Transverse colon (tissue), 4 donors: ENCODE measurements around the gene PDE4B. TPM values are rescaled to one million over a fixed set of nuclear protein-coding genes. Genes with fewer than 3 reads are reported as not detected.

Experiments used
- DNase-seq: peaks from one replicate; pipeline ENCODE4 v3.0.0-alpha.2; 2019
- H3K27ac ChIP-seq, 4 donors: fragments of 200-600 bp; sonication (generic); 2 replicates each; pipeline ENCODE4 v1.5.1; 2016 to 2018; ENCODE audit warnings: inconsistent platforms in 4 of 4
- H3K27me3 ChIP-seq: fragments of 200-600 bp; sonication (generic); 2 replicates; pipeline ENCODE4 v1.5.1; 2017; ENCODE audit warnings: inconsistent platforms
- H3K36me3 ChIP-seq, 4 donors: fragments of 200-600 bp; sonication (generic); 2 replicates each; pipeline ENCODE4 v1.5.1; 2017 to 2019; ENCODE audit warnings: inconsistent platforms in 4 of 4
- H3K4me1 ChIP-seq, 4 donors: fragments of 200-600 bp; sonication (generic); 2 replicates each; pipeline ENCODE4 v1.5.1; 2017 to 2020; ENCODE audit warnings: inconsistent platforms in 4 of 4
- H3K4me3 ChIP-seq, 4 donors: fragments of 200-600 bp; sonication (generic); 1 replicate in 1 of 4; 2 replicates in 3 of 4; pipeline versions ENCODE4 v1.5.1 to v1.6.1; 2017 to 2019; ENCODE audit warnings: inconsistent platforms in 4 of 4
- H3K9me3 ChIP-seq, 2 donors: fragments of 200-600 bp; sonication (generic); 2 replicates each; pipeline ENCODE4 v1.5.1; 2017 to 2019; ENCODE audit warnings: inconsistent platforms in 2 of 2
- CTCF ChIP-seq, 5 experiments: fragments of 200-600 bp in 3 of 5; fragments of 450-650 bp in 2 of 5; sonication (generic) in 3 of 5; IDR thresholded peaks; 1 replicate in 2 of 5; 2 replicates in 3 of 5; pipeline ENCODE4 v1.5.1; 2016 to 2017; ENCODE audit warnings: antibody characterized with exemption in 5 of 5, inconsistent platforms in 3 of 5, mild to moderate bottlenecking in 2 of 5, moderate library complexity in 1 of 5
- EP300 ChIP-seq: sonication (generic); formaldehyde crosslinking; IDR thresholded peaks from one replicate; pipeline ENCODE4 v1.6.1; 2017; ENCODE audit warnings: antibody characterized with exemption, low read depth
- POLR2A ChIP-seq: fragments of 450-650 bp; IDR thresholded peaks from one replicate; pipeline ENCODE4 v1.6.1; 2016; ENCODE audit warnings: antibody characterized with exemption, mild to moderate bottlenecking, moderate library complexity
- POLR2AphosphoS5 ChIP-seq, 3 donors: sonication (generic); formaldehyde crosslinking; IDR thresholded peaks; one replicate each; pipeline ENCODE4 v1.6.1; 2016; ENCODE audit warnings: antibody characterized with exemption in 3 of 3
- WGBS, 2 donors: methylation state at CpG; one replicate each; pipeline ENCODE4 v1.1.5; 2018; ENCODE audit warnings: low coverage in 1 of 2; 5-methylcytosine and 5-hydroxymethylcytosine counted together
- in situ Hi-C, 4 donors: fragments of 200-750 bp; cut with MboI; loops; one replicate each; pipeline versions ENCODE4 v1.15.0 to v1.15.1; 2017; ENCODE audit warnings: low sequenced_read_pairs in 3 of 4, low pct_ligation_motif_present in 1 of 4, low pct_unique_long_range_greater_than_20kb in 1 of 4
- intact Hi-C: fragments of 100-400 bp; cut with DNase I; formaldehyde crosslinking; loops from one replicate; pipeline ENCODE4 v1.15.1; 2023; ENCODE audit warnings: low total_unique reads
- total RNA-seq, 4 donors: library from RNA; depleted of rRNA; stranded (reverse); fragments of >200 nt; gene quantifications; one replicate each; pipeline ENCODE4 v1.1.0, GENCODE V29; 2016

Gene PDE4B
- total RNA-seq, 4 donors from 2014 or later = 4.5 to 14.8 (median 6.5) TPM

DNA sequence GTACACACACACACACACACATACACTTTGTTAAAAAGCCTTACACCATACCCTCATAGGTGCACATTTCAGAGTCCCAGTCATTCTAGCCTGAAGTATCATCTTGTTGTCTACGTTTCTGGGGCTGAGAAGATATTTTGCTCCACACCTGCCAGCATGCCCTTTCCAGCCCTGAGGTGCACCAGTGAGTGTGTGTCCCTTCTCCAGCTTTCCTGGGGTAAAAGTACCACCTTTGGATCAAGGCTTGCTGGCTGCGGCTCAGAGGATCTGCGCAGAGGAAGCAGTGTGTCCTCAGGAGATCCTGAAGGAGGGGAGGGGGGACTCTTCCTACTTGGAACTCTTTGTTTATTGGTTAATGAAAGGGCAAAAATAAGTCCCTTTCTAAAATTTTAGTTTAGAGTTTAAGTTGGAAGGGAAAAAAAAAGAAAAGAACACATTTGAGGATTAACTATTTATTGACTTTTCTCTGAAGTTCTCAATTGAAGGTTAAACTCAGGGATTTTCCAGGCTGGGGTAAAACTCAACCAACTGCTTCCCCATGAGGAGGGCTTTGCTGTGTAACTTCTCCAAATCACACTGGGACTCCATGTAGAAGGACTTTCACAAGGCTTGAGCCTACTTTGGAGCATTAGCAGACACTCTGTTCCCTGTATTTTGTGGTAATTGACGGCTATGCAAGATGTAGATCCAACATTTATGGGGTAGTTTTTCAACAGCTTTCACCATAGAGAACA is 540.9 kb downstream of the PDE4B start:
- Histone ChIP-seq H3K27ac (peak overlapping the region; percentile 81 to 87 (median 83)), H3K27me3 (no peaks in the 10 kb centered on the region), H3K9me3 (no peaks in the 10 kb centered on the region), H3K4me3 (peak overlapping the region in 3 of 4 donors; percentile 28 to 60 (median 36)), H3K4me1 (peaks cover 0 to 47% (median 18%) of the 10 kb centered on the region in 4 donors), H3K36me3 (no peaks in the 10 kb centered on the region)
- peak; percentile 28 for DNase-seq
- TF ChIP-seq CTCF (IDR thresholded peaks at IDR 0.05) = no peak
- no peak for TF ChIP-seq POLR2AphosphoS5 (IDR thresholded peaks at IDR 0.05)
- TF ChIP-seq POLR2A = no peak
- TF ChIP-seq EP300 = no peak
- intact Hi-C loops (loop anchor here (5.0 kb wide), 1 partner anchor 61 kb away; no protein-coding TSS in a partner anchor), in situ Hi-C loops (loop anchor here in 1 of 4 donors (25.0 kb wide), 1 partner anchor 1271 kb away; no protein-coding TSS in a partner anchor)
- 15 to 45% methylated on average over 4 of the region's 4 CpGs for WGBS, 2 donors

GRCh38 chr1:66334318-66334717 is 541.6 kb downstream of the PDE4B start:
- Histone ChIP-seq H3K4me3 (peak overlapping the region in 3 of 4 donors; percentile 28 to 60 (median 36)), H3K36me3 (no peaks in the 10 kb centered on the region), H3K27ac (peak overlapping the region; percentile 81 to 87 (median 83)), H3K27me3 (no peaks in the 10 kb centered on the region), H3K4me1 (peaks cover 0 to 50% (median 18%) of the 10 kb centered on the region in 4 donors), H3K9me3 (no peaks in the 10 kb centered on the region)
- in situ Hi-C loops (loop anchor here in 1 of 4 donors (25.0 kb wide), 1 partner anchor 1272 kb away; no protein-coding TSS in a partner anchor), intact Hi-C loops (loop anchor here (5.0 kb wide), 1 partner anchor 62 kb away; no protein-coding TSS in a partner anchor)
- no peak for DNase-seq
- WGBS, 2 donors = 67 to 71% methylated on average over 2 of the region's 2 CpGs
- no peak for TF ChIP-seq EP300
- TF ChIP-seq POLR2A = peak; percentile 4
- no peak for TF ChIP-seq POLR2AphosphoS5 (IDR thresholded peaks at IDR 0.05)

GRCh38 chr1:66335125-66335524 is 542.4 kb downstream of the PDE4B start:
- DNase-seq = no peak
- TF ChIP-seq POLR2AphosphoS5 (IDR thresholded peaks at IDR 0.05) = no peak
- TF ChIP-seq EP300 = no peak
- TF ChIP-seq POLR2A = no peak
- no peak for TF ChIP-seq CTCF (IDR thresholded peaks at IDR 0.05)
- in situ Hi-C loops (loop anchor here in 1 of 4 donors (25.0 kb wide), 1 partner anchor 1273 kb away; no protein-coding TSS in a partner anchor), intact Hi-C loops (no loop called here)
- Histone ChIP-seq H3K36me3 (no peaks in the 10 kb centered on the region), H3K4me3 (peak overlapping the region in 1 of 4 donors; percentile 60), H3K4me1 (peaks cover 0 to 50% (median 18%) of the 10 kb centered on the region in 4 donors), H3K27me3 (no peaks in the 10 kb centered on the region), H3K27ac (peak overlapping the region; percentile 81 to 87 (median 83)), H3K9me3 (no peaks in the 10 kb centered on the region)
- WGBS, 2 donors = 46 to 64% methylated on average over 2 of the region's 2 CpGs

GRCh38 chr1:66335859-66336640 is 543.4 kb downstream of the PDE4B start:
- H3K9me3 ChIP-seq = no peaks in the 10 kb centered on the region
- in situ Hi-C loops = loop anchor here in 1 of 4 donors (25.0 kb wide), 1 partner anchor 1274 kb away; no protein-coding TSS in a partner anchor
- 62 to 66% methylated on average over 7 to 10 of the region's 10 CpGs for WGBS, 2 donors
- no peaks in the 10 kb centered on the region for H3K27me3 ChIP-seq
- H3K36me3 ChIP-seq = no peaks in the 10 kb centered on the region
- no peak for TF ChIP-seq CTCF (IDR thresholded peaks at IDR 0.05)
- peak; percentile 34 for TF ChIP-seq EP300
- TF ChIP-seq POLR2A = peak; percentile 68
- peak; percentile 65 to 87 (median 73) for TF ChIP-seq POLR2AphosphoS5 (IDR thresholded peaks at IDR 0.05)
- H3K4me1 ChIP-seq = peaks cover 0 to 46% (median 16%) of the 10 kb centered on the region in 4 donors
- H3K4me3 ChIP-seq = peak overlapping the region in 1 of 4 donors; percentile 60
- peak; percentile 79 for DNase-seq
- intact Hi-C loops = no loop called here
- H3K27ac ChIP-seq = peak overlapping the region; percentile 81 to 87 (median 83)
